Hippocampal formation (tissue), 2 donors: Measurements from ENCODE around the gene NMS.
"Not testable (repeated sequence)": the region's sequence is repeated elsewhere in the genome, so short reads cannot be mapped to it uniquely, and the experiment has no call there.

Experiments
- DNase-seq, 2 donors: peaks; one replicate each; lab custom pipeline; 2025; lab: John Stamatoyannopoulos, UW

Gene NMS

GRCh38 chr2:100470182-100470581 is at the start of gene NMS:
Gene NMS, plus strand, starts transcription at chr2:100470482. Its CDS starts 7 bp downstream, at chr2:100470489.
- DNase-seq, result no peak

- no peak for DNase-seq
These were observed 47.8 kb upstream of the NMS start for GRCh38 chr2:100422320-100423055.

GRCh38 chr2:100423631-100424030 is 46.7 kb upstream of the NMS start:
- no peak for DNase-seq

- no peak for DNase-seq
These were observed 45.9 kb upstream of the NMS start for GRCh38 chr2:100424277-100424875.

GRCh38 chr2:100425107-100425506 is 45.2 kb upstream of the NMS start:
- no peak for DNase-seq

GRCh38 chr2:100425573-100426383 is 44.5 kb upstream of the NMS start:
- peak in 1 of 2 donors; percentile 8 for DNase-seq

- DNase-seq, result no peak
These were observed 43.9 kb upstream of the NMS start for GRCh38 chr2:100426384-100426720.

- no peak for DNase-seq
These were observed 43.2 kb upstream of the NMS start for GRCh38 chr2:100427111-100427510.

GRCh38 chr2:100427627-100428258 is 42.5 kb upstream of the NMS start:
- peak; percentile 36 to 50 for DNase-seq

GRCh38 chr2:100429726-100430125 is 40.6 kb upstream of the NMS start:
- DNase-seq, result no peak

- DNase-seq, result no peak
These were observed 32.5 kb upstream of the NMS start for GRCh38 chr2:100437751-100438150.

GRCh38 chr2:100446696-100447095 is 23.6 kb upstream of the NMS start:
- DNase-seq, result no peak

- no peak for DNase-seq
These were observed 19.2 kb upstream of the NMS start for GRCh38 chr2:100451092-100451491.

GRCh38 chr2:100451734-100452133 is 18.5 kb upstream of the NMS start:
- DNase-seq, result no peak

- no peak for DNase-seq
These were observed 16.4 kb upstream of the NMS start for GRCh38 chr2:100453853-100454252.

- DNase-seq, result not testable (repeated sequence)
These were observed 13.9 kb upstream of the NMS start for GRCh38 chr2:100456357-100456756.

GRCh38 chr2:100460904-100461530 is 9.3 kb upstream of the NMS start:
- no peak for DNase-seq

GRCh38 chr2:100470898-100471514 is 724 bp downstream of the NMS start:
- no peak for DNase-seq

GRCh38 chr2:100476606-100477005 is 6.3 kb downstream of the NMS start:
- DNase-seq, result no peak

- DNase-seq, result no peak
These were observed 12.5 kb downstream of the NMS start for GRCh38 chr2:100482741-100483140.

GRCh38 chr2:100483895-100484294 is 13.6 kb downstream of the NMS start:
- no peak for DNase-seq

- no peak for DNase-seq
These were observed 14.1 kb downstream of the NMS start for GRCh38 chr2:100484390-100484789.
